ENCODE results near the gene INTS3.

- no peak for TF ChIP-seq ZNF445 (CRISPR knock-in tag; IDR thresholded peaks at IDR 0.05; ENCODE audit: low read depth)
- TF ChIP-seq EP300 (IDR thresholded peaks at IDR 0.05; ENCODE audit: low read length), result no peak
- TF ChIP-seq MYC (IDR thresholded peaks at IDR 0.05; ENCODE audit: low read depth, low read length), result no peak
- TF ChIP-seq MYC (CRISPR knock-in tag; IDR thresholded peaks at IDR 0.05; ENCODE audit: borderline replicate concordance, low read depth), result no peak
- no peak for TF ChIP-seq BMI1 (IDR thresholded peaks at IDR 0.05; ENCODE audit: low read length)
- TF ChIP-seq ELK3 (CRISPR knock-in tag; IDR thresholded peaks at IDR 0.05), result no peak
- TF ChIP-seq ZNF512 (tag; IDR thresholded peaks at IDR 0.05), result no peak
- no peak for TF ChIP-seq CTCF (IDR thresholded peaks at IDR 0.05 in 2 of 3, conservative IDR thresholded peaks at IDR 0.05 in 1 of 3; ENCODE audit: insufficient read depth in 2 of 3, low read depth in 1 of 3, low read length in 3 of 3)
- no peak for TF ChIP-seq USF1 (CRISPR knock-in tag; IDR thresholded peaks at IDR 0.05)
Measured at GRCh38 chr1:153800516-153800915, 72.7 kb downstream of the INTS3 start.

Data from K562 (cell line).